ENCODE data around the gene BICC1. TPM values are rescaled to one million over a fixed set of nuclear protein-coding genes. Genes with fewer than 3 reads are reported as not detected.

Gene BICC1
- total RNA-seq, 1 donor from 2014 or later = 15.2 TPM

DNA sequence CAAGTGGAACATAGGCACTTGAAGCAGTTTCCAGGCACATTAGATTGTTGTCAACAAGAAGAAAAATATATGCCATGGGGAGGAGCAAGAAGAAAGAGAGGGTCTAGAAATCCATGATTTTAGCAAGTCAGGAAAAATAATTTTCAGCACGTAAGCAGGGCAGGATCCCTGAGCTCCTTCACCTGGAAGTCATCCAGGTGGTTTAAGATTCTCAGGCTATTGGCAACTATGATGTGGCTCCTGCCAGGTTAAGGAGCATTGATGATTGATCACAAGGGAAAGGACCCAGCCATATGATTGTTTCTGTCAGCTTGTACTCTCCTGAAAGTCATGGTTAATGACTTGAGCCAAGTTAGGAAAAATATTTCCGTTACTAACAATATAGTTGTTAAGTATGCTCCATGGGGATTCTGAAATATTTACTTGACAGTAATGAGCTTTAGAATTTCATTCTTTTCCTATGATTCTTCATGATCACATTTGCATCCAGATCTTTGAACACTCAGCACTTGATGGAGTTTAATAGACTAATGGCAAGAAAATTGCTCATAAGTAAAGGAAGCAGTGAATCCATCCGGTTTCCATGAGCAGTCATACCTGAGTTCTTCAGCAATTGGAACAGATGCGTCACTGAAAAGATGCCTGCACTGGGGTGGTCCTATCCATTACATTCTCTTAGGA lies 209.1 kb downstream of the BICC1 start:
- Mint-ChIP-seq H3K27ac (no peak overlapping the region), H3K4me3 (no peak overlapping the region), H3K27me3 (no peaks in the 10 kb centered on the region), H3K36me3 (no peaks in the 10 kb centered on the region), H3K4me1 (ENCODE audit: unreplicated experiment) (peaks cover 10% of the 10 kb centered on the region), H3K9me3 (no peaks in the 10 kb centered on the region)
- TF ChIP-seq, protein P1, sequence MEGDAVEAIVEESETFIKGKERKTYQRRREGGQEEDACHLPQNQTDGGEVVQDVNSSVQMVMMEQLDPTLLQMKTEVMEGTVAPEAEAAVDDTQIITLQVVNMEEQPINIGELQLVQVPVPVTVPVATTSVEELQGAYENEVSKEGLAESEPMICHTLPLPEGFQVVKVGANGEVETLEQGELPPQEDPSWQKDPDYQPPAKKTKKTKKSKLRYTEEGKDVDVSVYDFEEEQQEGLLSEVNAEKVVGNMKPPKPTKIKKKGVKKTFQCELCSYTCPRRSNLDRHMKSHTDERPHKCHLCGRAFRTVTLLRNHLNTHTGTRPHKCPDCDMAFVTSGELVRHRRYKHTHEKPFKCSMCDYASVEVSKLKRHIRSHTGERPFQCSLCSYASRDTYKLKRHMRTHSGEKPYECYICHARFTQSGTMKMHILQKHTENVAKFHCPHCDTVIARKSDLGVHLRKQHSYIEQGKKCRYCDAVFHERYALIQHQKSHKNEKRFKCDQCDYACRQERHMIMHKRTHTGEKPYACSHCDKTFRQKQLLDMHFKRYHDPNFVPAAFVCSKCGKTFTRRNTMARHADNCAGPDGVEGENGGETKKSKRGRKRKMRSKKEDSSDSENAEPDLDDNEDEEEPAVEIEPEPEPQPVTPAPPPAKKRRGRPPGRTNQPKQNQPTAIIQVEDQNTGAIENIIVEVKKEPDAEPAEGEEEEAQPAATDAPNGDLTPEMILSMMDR (conservative IDR thresholded peaks at IDR 0.05) = no peak
- no peak for DNase-seq (ENCODE audit: extremely low spot score, unreplicated experiment)

DNA sequence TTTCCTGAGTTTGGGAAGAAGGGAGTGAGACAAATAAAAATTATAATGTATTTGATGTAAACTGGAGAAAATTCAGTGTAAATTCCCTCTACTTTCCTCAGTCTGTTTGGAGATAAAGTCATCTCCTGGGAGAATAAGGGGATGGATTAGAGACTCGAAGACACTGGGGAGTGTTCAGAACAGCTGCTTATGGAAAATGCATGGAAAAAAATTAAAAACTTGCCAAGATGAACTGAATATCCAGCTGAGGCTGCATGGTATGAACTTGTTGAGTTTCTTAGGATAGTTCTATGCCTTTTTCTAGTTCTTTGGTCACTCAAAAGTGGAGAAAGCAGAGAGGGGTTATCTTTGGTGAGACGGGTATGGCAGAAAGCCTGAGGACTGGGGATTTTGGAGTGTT lies 210.5 kb downstream of the BICC1 start:
- Mint-ChIP-seq H3K4me3 (no peak overlapping the region), H3K27ac (no peak overlapping the region), H3K4me1 (ENCODE audit: unreplicated experiment) (peaks cover 10% of the 10 kb centered on the region), H3K9me3 (no peaks in the 10 kb centered on the region), H3K27me3 (no peaks in the 10 kb centered on the region), H3K36me3 (no peaks in the 10 kb centered on the region)
- TF ChIP-seq, protein P1 (conservative IDR thresholded peaks at IDR 0.05) = no peak
- DNase-seq (ENCODE audit: extremely low spot score, unreplicated experiment) = no peak

DNA sequence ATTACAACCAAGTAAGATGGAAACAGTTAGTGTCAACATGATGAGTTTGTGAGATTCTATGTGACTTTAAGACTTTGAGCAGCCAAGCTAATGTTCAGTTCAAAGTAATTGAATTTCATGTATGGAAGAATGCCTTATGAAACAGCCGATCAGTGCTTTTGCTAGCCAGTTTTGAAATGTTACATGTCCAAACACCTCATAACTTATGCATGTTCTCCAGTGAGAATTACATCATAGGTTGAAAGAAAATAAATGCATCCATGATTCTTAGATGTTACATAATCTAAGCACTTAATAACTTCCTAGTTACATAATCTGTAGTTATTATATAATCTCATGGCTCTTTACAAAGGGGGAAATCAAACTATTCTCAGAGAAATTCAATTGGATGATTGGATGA lies 211.3 kb downstream of the BICC1 start:
- H3K4me1 Mint-ChIP-seq (ENCODE audit: unreplicated experiment) = peaks cover 10% of the 10 kb centered on the region
- no peaks in the 10 kb centered on the region for H3K9me3 Mint-ChIP-seq
- H3K4me3 Mint-ChIP-seq = no peak overlapping the region
- no peaks in the 10 kb centered on the region for H3K27me3 Mint-ChIP-seq
- TF ChIP-seq, protein P1 (conservative IDR thresholded peaks at IDR 0.05) = no peak
- no peak overlapping the region for H3K27ac Mint-ChIP-seq
- no peak for DNase-seq (ENCODE audit: extremely low spot score, unreplicated experiment)
- H3K36me3 Mint-ChIP-seq = no peaks in the 10 kb centered on the region

DNA sequence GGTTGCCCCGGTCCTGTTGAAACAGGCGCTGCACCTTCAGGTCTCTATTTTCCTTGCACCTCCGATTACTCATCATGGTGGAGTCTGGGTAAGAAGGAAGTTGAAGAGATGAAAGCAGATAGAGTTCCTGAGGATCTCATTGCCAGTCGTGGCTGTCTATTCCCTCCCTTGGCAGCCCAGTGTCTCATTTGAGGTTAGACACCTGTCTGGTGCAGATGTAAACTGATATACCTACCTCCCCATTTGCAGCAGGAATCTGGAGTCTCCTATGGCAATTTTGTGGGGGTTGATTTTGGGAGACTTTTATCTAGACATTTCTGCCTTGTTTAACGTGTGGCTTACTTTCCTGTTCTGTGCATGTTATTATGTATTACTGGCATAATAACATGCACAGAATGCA lies 212.1 kb downstream of the BICC1 start:
- Mint-ChIP-seq H3K36me3 (no peaks in the 10 kb centered on the region), H3K27ac (no peak overlapping the region), H3K9me3 (no peaks in the 10 kb centered on the region), H3K4me3 (no peak overlapping the region), H3K27me3 (no peaks in the 10 kb centered on the region), H3K4me1 (ENCODE audit: unreplicated experiment) (peaks cover 9% of the 10 kb centered on the region)
- DNase-seq (ENCODE audit: extremely low spot score, unreplicated experiment) = no peak
- TF ChIP-seq, protein P1 (conservative IDR thresholded peaks at IDR 0.05) = no peak

DNA sequence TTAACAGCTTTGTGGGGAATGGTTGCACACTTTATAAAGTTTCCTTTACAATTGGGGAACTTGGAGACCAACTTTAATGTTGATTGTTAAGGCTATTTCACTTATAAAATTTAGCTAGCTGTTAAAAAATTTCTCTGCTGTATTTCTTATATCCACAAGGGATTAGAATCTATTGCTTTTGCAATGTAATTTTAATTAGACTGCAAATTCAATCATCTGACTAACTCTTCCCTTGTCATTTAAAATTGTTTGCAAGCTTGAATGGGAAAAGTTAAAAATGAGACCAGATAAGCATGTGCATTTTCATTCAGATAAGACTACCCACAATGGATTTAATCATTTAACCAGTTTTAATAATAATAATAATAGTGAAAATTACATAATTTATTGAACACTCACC lies 213.2 kb downstream of the BICC1 start:
- no peaks in the 10 kb centered on the region for H3K9me3 Mint-ChIP-seq
- TF ChIP-seq, protein P1 (conservative IDR thresholded peaks at IDR 0.05) = no peak
- no peak overlapping the region for H3K27ac Mint-ChIP-seq
- no peaks in the 10 kb centered on the region for H3K4me1 Mint-ChIP-seq (ENCODE audit: unreplicated experiment)
- DNase-seq (ENCODE audit: extremely low spot score, unreplicated experiment) = no peak
- H3K4me3 Mint-ChIP-seq = no peak overlapping the region
- no peaks in the 10 kb centered on the region for H3K27me3 Mint-ChIP-seq
- no peaks in the 10 kb centered on the region for H3K36me3 Mint-ChIP-seq

Measured in type B pancreatic cell (in vitro differentiated cells).